Measurements from ENCODE around the gene MAP3K4. TPM values are rescaled to one million over a fixed set of nuclear protein-coding genes. Genes with fewer than 3 reads are reported as not detected.

The MAP3K4 gene
- total and polyA plus RNA-seq, 2 of the 8 experiments (the other 6 are each of a cell fraction or from before 2014, with no cell fraction given), result 16.6 to 51.6 TPM

DNA sequence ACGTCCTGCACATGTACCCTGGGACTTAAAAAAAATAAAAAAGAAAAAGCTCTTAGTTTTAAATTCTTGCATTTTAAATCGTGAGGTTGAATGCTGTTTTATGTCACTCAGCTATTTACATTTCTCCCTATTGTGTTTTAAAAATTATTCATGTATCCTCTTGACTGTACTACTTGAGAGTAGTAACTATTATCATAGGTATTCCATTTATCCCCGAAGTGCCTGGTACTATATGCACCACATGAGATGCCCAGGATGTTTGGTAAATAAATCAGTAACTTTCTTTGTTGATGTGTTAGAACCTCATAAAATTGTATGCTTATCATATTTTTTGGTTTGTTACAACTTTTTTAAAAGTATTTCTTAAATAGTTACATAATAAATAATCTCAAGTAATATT, 18.4 kb downstream of the MAP3K4 start:
- H3K9ac ChIP-seq (replicated peaks in 1 of 4; ENCODE audit: extremely low read depth in 1 of 4, low read depth in 3 of 4, low read length in 3 of 4), result no peak overlapping the region
- H3K4ac ChIP-seq (replicated peaks; ENCODE audit: insufficient read length, low read depth, low read length), result no peak overlapping the region
- H2BK5ac ChIP-seq (ENCODE audit: low read depth, low read length), result no peak overlapping the region
- H2BK12ac ChIP-seq (ENCODE audit: low read depth, low read length), result no peak overlapping the region
- peaks cover 0 to 68% of the 10 kb centered on the region in 2 experiments; a peak in 2 of 4 replicates for H3K79me2 ChIP-seq (ENCODE audit: control insufficient read depth in 1 of 2, insufficient read depth in 2 of 2, low read length in 2 of 2)
- 72% methylated on average over 3 of the region's 3 CpGs; no CpG with 5 or more reads in 1 of the 2 experiments for WGBS, 2 experiments (ENCODE audit: extremely low coverage in 1 of 2, insufficient coverage in 1 of 2, insufficient read length in 1 of 2, insufficient replicate concordance in 2 of 2, low coverage in 1 of 2, low lambda C conversion rate in 2 of 2, missing lambda C conversion rate in 1 of 2)
- H3K79me1 ChIP-seq (ENCODE audit: low read depth, low read length), result peaks cover 3% of the 10 kb centered on the region
- H3K23ac ChIP-seq (ENCODE audit: insufficient read length), result no peak overlapping the region
- H3K4me2 ChIP-seq (ENCODE audit: insufficient read depth in 1 of 2, low read depth in 2 of 2, low read length in 2 of 2), result no peak overlapping the region; a peak in 2 of 4 replicates
- no peak overlapping the region for H2BK15ac ChIP-seq (ENCODE audit: low read length)
- no peak overlapping the region for H2AFZ ChIP-seq (ENCODE audit: low read length)
- ChIA-PET CTCF (ENCODE audit: partially characterized antibody) (interaction anchor here (0.8 kb wide), 1 partner anchor 10 kb away, joined by 3 read pairs; no protein-coding TSS in a partner anchor), POLR2A (ENCODE audit: partially characterized antibody) (interaction anchor here (1.1 to 1.3 kb wide), 4 partner anchors 8 to 11 kb away, joined by 3 to 4 read pairs (median 4); no protein-coding TSS in a partner anchor)
- no peak overlapping the region for H2BK120ac ChIP-seq (replicated peaks; ENCODE audit: low read depth, low read length)
- DNase-seq (ENCODE audit: low read depth in 1 of 2, low spot score in 2 of 2) (no peak), FAIRE-seq (no peak)
- H3K36me3 ChIP-seq (ENCODE audit: control insufficient read depth in 2 of 4, insufficient read depth in 4 of 4, low read length in 3 of 4), result no peaks in the 10 kb centered on the region
- H3K14ac ChIP-seq (ENCODE audit: insufficient read length), result no peak overlapping the region
- H2BK20ac ChIP-seq (ENCODE audit: low read length), result no peak overlapping the region
- H3K18ac ChIP-seq (ENCODE audit: extremely low read depth, low read length), result no peak overlapping the region
- no peaks in the 10 kb centered on the region for H3K9me3 ChIP-seq (ENCODE audit: insufficient read depth in 2 of 2, low read depth in 1 of 2, low read length in 1 of 2)
- H3K23me2 ChIP-seq (ENCODE audit: low read depth, low read length), result peaks cover 2% of the 10 kb centered on the region; the same call in 1 of the 2 replicates
- no peak overlapping the region for H4K5ac ChIP-seq (ENCODE audit: insufficient read length, low read depth, low read length)
- no peak for TF ChIP-seq YY1 (IDR thresholded peaks at IDR 0.05; ENCODE audit: low read depth, low read length)
- H3K27ac ChIP-seq (ENCODE audit: low read depth, low read length), result no peak overlapping the region
- H4K91ac ChIP-seq (replicated peaks; ENCODE audit: insufficient read length, low read length), result no peak overlapping the region
- no peak overlapping the region for H4K8ac ChIP-seq (ENCODE audit: extremely low read depth, insufficient read depth, low read length)
- no peak overlapping the region for H2AK5ac ChIP-seq (ENCODE audit: low read depth, low read length)
- H4K20me1 ChIP-seq (replicated peaks in 1 of 2; ENCODE audit: control insufficient read depth in 1 of 2, insufficient read depth in 2 of 2, low read length in 2 of 2), result peaks cover 0 to 2% of the 10 kb centered on the region in 2 experiments
- H3K4me1 ChIP-seq (replicated peaks in 1 of 4; ENCODE audit: control insufficient read depth in 3 of 4, insufficient read depth in 4 of 4, low read length in 3 of 4), result peaks cover 4 to 24% (median 14%) of the 10 kb centered on the region in 4 experiments; a peak in 6 of 7 replicates
- no peaks in the 10 kb centered on the region for H3K27me3 ChIP-seq (replicated peaks in 1 of 4; ENCODE audit: control insufficient read depth in 3 of 4, extremely low read depth in 1 of 4, insufficient read depth in 3 of 4, low read length in 3 of 4)
- no peak overlapping the region for H3K4me3 ChIP-seq (ENCODE audit: extremely low read depth in 1 of 4, insufficient read depth in 2 of 4, low read depth in 3 of 4, low read length in 4 of 4)
- no peak overlapping the region for H3K56ac ChIP-seq (replicated peaks; ENCODE audit: insufficient read length, low read depth, low read length)
